ENCODE measurements around the gene KCNN2.

- TF ChIP-seq NFATC3 (IDR thresholded peaks at IDR 0.05), result no peak
- no peak for TF ChIP-seq PRMT5 (CRISPR knock-in tag; IDR thresholded peaks at IDR 0.05)
- TF ChIP-seq, protein P1, sequence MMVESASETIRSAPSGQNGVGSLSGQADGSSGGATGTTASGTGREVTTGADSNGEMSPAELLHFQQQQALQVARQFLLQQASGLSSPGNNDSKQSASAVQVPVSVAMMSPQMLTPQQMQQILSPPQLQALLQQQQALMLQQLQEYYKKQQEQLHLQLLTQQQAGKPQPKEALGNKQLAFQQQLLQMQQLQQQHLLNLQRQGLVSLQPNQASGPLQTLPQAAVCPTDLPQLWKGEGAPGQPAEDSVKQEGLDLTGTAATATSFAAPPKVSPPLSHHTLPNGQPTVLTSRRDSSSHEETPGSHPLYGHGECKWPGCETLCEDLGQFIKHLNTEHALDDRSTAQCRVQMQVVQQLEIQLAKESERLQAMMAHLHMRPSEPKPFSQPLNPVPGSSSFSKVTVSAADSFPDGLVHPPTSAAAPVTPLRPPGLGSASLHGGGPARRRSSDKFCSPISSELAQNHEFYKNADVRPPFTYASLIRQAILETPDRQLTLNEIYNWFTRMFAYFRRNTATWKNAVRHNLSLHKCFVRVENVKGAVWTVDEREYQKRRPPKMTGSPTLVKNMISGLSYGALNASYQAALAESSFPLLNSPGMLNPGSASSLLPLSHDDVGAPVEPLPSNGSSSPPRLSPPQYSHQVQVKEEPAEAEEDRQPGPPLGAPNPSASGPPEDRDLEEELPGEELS (CRISPR knock-in tag; IDR thresholded peaks at IDR 0.05; ENCODE audit: borderline replicate concordance), result no peak
- no peak for TF ChIP-seq ARNT (IDR thresholded peaks at IDR 0.05)
- TF ChIP-seq SMAD4 (CRISPR knock-in tag; conservative IDR thresholded peaks at IDR 0.05), result no peak
- TF ChIP-seq ZBTB5 (IDR thresholded peaks at IDR 0.05), result no peak
- no peak for TF ChIP-seq ARID2 (IDR thresholded peaks at IDR 0.05)
- no peak for TF ChIP-seq KDM2B (CRISPR knock-in tag; IDR thresholded peaks at IDR 0.05)
- no peak for TF ChIP-seq NCOA2 (IDR thresholded peaks at IDR 0.05; ENCODE audit: partially characterized antibody in 2 of 2)
- TF ChIP-seq MYNN (IDR thresholded peaks at IDR 0.05), result no peak
- TF ChIP-seq MYNN (CRISPR knock-in tag; IDR thresholded peaks at IDR 0.05), result no peak
- TF ChIP-seq IFI16 (CRISPR knock-in tag; IDR thresholded peaks at IDR 0.05), result no peak
- no peak for TF ChIP-seq ELF4 (CRISPR knock-in tag; IDR thresholded peaks at IDR 0.05)
Measured at GRCh38 chr5:114415760-114416159, 53.9 kb downstream of the KCNN2 start.

Data from K562 (cell line).